ENCODE results near the gene PWP1. TPM values are rescaled to one million over a fixed set of nuclear protein-coding genes. Genes with fewer than 3 reads are reported as not detected.

The PWP1 gene
- total and polyA plus RNA-seq, 9 of the 15 experiments (the other 6 are each of a cell fraction or from before 2014, with no cell fraction given): 61.6 to 401 (median 111) TPM

DNA sequence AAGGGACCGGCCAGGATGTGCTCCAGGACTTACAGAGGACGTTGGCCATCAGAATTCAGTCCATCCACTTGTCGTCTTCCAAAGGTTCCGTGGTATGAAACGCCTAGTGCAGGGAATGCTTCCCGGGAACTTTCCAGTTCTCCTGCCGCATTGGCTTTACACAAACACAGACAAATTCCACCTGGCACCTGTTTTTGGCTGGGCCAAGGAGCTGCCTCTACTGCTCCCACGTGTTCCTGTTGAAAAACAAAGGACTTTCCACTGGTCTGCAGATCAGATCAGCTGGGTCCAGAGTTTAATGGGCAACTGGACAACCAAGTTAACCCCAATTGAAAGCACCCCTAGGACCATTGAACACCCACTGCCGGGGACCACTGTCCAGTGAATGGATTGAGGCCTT lies 28.0 kb upstream of the PWP1 start (continued):
- TF ChIP-seq ZNF609 (CRISPR knock-in tag; IDR thresholded peaks at IDR 0.05; ENCODE audit: borderline replicate concordance): no peak
- TF ChIP-seq, protein P1, sequence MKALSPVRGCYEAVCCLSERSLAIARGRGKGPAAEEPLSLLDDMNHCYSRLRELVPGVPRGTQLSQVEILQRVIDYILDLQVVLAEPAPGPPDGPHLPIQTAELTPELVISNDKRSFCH (CRISPR knock-in tag; IDR thresholded peaks at IDR 0.05): no peak
- TF ChIP-seq, protein P1 (tag; IDR thresholded peaks at IDR 0.05): no peak
- no peak for TF ChIP-seq E2F3 (CRISPR knock-in tag; IDR thresholded peaks at IDR 0.05)
- TF ChIP-seq, protein P2, sequence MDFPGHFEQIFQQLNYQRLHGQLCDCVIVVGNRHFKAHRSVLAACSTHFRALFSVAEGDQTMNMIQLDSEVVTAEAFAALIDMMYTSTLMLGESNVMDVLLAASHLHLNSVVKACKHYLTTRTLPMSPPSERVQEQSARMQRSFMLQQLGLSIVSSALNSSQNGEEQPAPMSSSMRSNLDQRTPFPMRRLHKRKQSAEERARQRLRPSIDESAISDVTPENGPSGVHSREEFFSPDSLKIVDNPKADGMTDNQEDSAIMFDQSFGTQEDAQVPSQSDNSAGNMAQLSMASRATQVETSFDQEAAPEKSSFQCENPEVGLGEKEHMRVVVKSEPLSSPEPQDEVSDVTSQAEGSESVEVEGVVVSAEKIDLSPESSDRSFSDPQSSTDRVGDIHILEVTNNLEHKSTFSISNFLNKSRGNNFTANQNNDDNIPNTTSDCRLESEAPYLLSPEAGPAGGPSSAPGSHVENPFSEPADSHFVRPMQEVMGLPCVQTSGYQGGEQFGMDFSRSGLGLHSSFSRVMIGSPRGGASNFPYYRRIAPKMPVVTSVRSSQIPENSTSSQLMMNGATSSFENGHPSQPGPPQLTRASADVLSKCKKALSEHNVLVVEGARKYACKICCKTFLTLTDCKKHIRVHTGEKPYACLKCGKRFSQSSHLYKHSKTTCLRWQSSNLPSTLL (IDR thresholded peaks at IDR 0.05): no peak
- no peak for TF ChIP-seq STAT5B (CRISPR knock-in tag; IDR thresholded peaks at IDR 0.05)
- no peak for TF ChIP-seq ATF2 (CRISPR knock-in tag; IDR thresholded peaks at IDR 0.05)
- TF ChIP-seq ZNF57 (CRISPR knock-in tag; IDR thresholded peaks at IDR 0.05): no peak
- no peak for TF ChIP-seq CBX3 (IDR thresholded peaks at IDR 0.05; ENCODE audit: borderline replicate concordance in 1 of 2, low read length in 2 of 2)
- no peak for TF ChIP-seq ZNF324 (CRISPR knock-in tag; IDR thresholded peaks at IDR 0.05)
- TF ChIP-seq TAL1 (IDR thresholded peaks at IDR 0.05): no peak
